ENCODE results near the gene OSBP. TPM values are rescaled to one million over a fixed set of nuclear protein-coding genes. Genes with fewer than 3 reads are reported as not detected.

OSBP gene
- total and polyA plus RNA-seq, 9 of the 15 experiments (the other 6 are each of a cell fraction or from before 2014, with no cell fraction given) = 11.7 to 49.0 (median 28.7) TPM

- TF ChIP-seq IFI16 (CRISPR knock-in tag; IDR thresholded peaks at IDR 0.05) (no peak), RAD51 (IDR thresholded peaks at IDR 0.05; ENCODE audit: borderline replicate concordance, low read depth) (peak; percentile 82), ZSCAN29 (IDR thresholded peaks at IDR 0.05) (peak; percentile 85), TEAD2 (tag; IDR thresholded peaks at IDR 0.05) (0 out of 2 replicates have a peak, but pooled peaks have one; percentile 51), TOE1 (IDR thresholded peaks at IDR 0.05; ENCODE audit: borderline replicate concordance) (0 out of 2 replicates have a peak, but pooled peaks have one; percentile 40), TOE1 (CRISPR knock-in tag; IDR thresholded peaks at IDR 0.05; ENCODE audit: borderline replicate concordance, low read depth) (no peak), ZNF699 (CRISPR knock-in tag; IDR thresholded peaks at IDR 0.05; ENCODE audit: insufficient replicate concordance) (no peak), CBX5 (IDR thresholded peaks at IDR 0.05; ENCODE audit: borderline replicate concordance, low read depth) (no peak), SREBF1 (IDR thresholded peaks at IDR 0.05; ENCODE audit: borderline replicate concordance, low read depth, low read length) (no peak), BRD4 (IDR thresholded peaks at IDR 0.05) (peak; percentile 49; the same call in 1 of the 2 replicates), ZFP30 (CRISPR knock-in tag; IDR thresholded peaks at IDR 0.05; ENCODE audit: borderline replicate concordance) (no peak), ETV6 (IDR thresholded peaks at IDR 0.05; ENCODE audit: borderline replicate concordance in 1 of 2, low read depth in 2 of 2, low read length in 1 of 2) (no peak), ETV6 (CRISPR knock-in tag; IDR thresholded peaks at IDR 0.05; ENCODE audit: borderline replicate concordance) (no peak; the same call in 1 of the 2 replicates), PCBP1 (IDR thresholded peaks at IDR 0.05; ENCODE audit: low read depth, low read length, poor library complexity, severe bottlenecking) (no peak), ILF3 (IDR thresholded peaks at IDR 0.05; ENCODE audit: borderline replicate concordance) (0 out of 2 replicates have a peak, but pooled peaks have one; percentile 13), ELF1 (tag; IDR thresholded peaks at IDR 0.05) (peak; percentile 54; the same call in 1 of the 2 replicates), GABPB1 (CRISPR knock-in tag; IDR thresholded peaks at IDR 0.05) (peak; percentile 61), NFXL1 (CRISPR knock-in tag; IDR thresholded peaks at IDR 0.05) (no peak), CEBPG (CRISPR knock-in tag; IDR thresholded peaks at IDR 0.05) (no peak), CEBPG (tag; conservative IDR thresholded peaks at IDR 0.05 in 1 of 2, IDR thresholded peaks at IDR 0.05 in 1 of 2) (no peak), PURB (CRISPR knock-in tag; IDR thresholded peaks at IDR 0.05; ENCODE audit: low read depth) (no peak), MAFG (tag; conservative IDR thresholded peaks at IDR 0.05) (no peak), FOXK1 (CRISPR knock-in tag; IDR thresholded peaks at IDR 0.05; ENCODE audit: borderline replicate concordance) (no peak), POLR2H (tag; IDR thresholded peaks at IDR 0.05; ENCODE audit: low read depth) (peak; percentile 99), CHAMP1 (IDR thresholded peaks at IDR 0.05) (peak; percentile 59; the same call in 1 of the 2 replicates)
- TF ChIP-seq, protein P1, sequence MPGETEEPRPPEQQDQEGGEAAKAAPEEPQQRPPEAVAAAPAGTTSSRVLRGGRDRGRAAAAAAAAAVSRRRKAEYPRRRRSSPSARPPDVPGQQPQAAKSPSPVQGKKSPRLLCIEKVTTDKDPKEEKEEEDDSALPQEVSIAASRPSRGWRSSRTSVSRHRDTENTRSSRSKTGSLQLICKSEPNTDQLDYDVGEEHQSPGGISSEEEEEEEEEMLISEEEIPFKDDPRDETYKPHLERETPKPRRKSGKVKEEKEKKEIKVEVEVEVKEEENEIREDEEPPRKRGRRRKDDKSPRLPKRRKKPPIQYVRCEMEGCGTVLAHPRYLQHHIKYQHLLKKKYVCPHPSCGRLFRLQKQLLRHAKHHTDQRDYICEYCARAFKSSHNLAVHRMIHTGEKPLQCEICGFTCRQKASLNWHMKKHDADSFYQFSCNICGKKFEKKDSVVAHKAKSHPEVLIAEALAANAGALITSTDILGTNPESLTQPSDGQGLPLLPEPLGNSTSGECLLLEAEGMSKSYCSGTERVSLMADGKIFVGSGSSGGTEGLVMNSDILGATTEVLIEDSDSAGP (CRISPR knock-in tag; IDR thresholded peaks at IDR 0.05) = no peak
Measured at GRCh38 chr11:59556115-59556916, 59.3 kb downstream of the OSBP start (continued).

All from K562 (cell line).